HepG2 (cell line): ENCODE data around the gene BPI. TPM values are rescaled to one million over a fixed set of nuclear protein-coding genes. Genes with fewer than 3 reads are reported as not detected.

Experiments used
- ARNT ChIP-seq: fragments of 450-650 bp; IDR thresholded peaks from 2 replicates; pipeline ENCODE4 v1.6.1; 2017
- DR1 ChIP-seq: sonication (generic); formaldehyde crosslinking; IDR thresholded peaks from 2 replicates; pipeline ENCODE4 v1.8.0; 2021; ENCODE audit warnings: mild to moderate bottlenecking, missing genetic modification reagents, inconsistent platforms
- ESRRA ChIP-seq: sonication (generic); formaldehyde crosslinking; IDR thresholded peaks from 2 replicates; pipeline ENCODE4 v1.5.1; 2020; ENCODE audit warnings: mild to moderate bottlenecking, low read depth, missing genetic modification reagents
- FIP1L1 ChIP-seq: fragments of 200-400 bp; formaldehyde crosslinking; IDR thresholded peaks from 2 replicates; pipeline ENCODE4 v1.6.1; 2018; ENCODE audit warnings: low read depth, mild to moderate bottlenecking, low read length, moderate library complexity, borderline replicate concordance; ENCODE audit not compliant: insufficient read depth
- FOXK1 ChIP-seq: sonication (generic); formaldehyde crosslinking; IDR thresholded peaks from 2 replicates; pipeline ENCODE4 v1.4.0; 2020; ENCODE audit warnings: low read depth, missing genetic modification reagents, borderline replicate concordance
- HNRNPH1 ChIP-seq: fragments of 200-400 bp; formaldehyde crosslinking; optimal IDR thresholded peaks from 2 replicates; pipeline ENCODE3; 2017; ENCODE audit warnings: mild to moderate bottlenecking, low read depth, low read length
- JUND ChIP-seq: sonication (generic); formaldehyde crosslinking; IDR thresholded peaks from 2 replicates; pipeline ENCODE4 v1.8.0; 2022; ENCODE audit warnings: mild to moderate bottlenecking, missing genetic modification reagents
- MIXL1 ChIP-seq: IDR thresholded peaks from 2 replicates; pipeline ENCODE4 v1.6.1; 2016
- NRL ChIP-seq: sonication (generic); formaldehyde crosslinking; IDR thresholded peaks from 2 replicates; pipeline ENCODE4 v1.5.0; 2020; ENCODE audit warnings: missing genetic modification reagents, mild to moderate bottlenecking, moderate library complexity, borderline replicate concordance
- PHB2 ChIP-seq: fragments of 450-650 bp; IDR thresholded peaks from 2 replicates; pipeline ENCODE4 v1.6.1; 2018; ENCODE audit not compliant: partially characterized antibody
- PTBP1 ChIP-seq: fragments of 200-400 bp; formaldehyde crosslinking; IDR thresholded peaks from 2 replicates; pipeline ENCODE4 v1.6.1; 2018; ENCODE audit warnings: low read length, low read depth; ENCODE audit not compliant: poor library complexity, severe bottlenecking
- STAT5B ChIP-seq: sonication (generic); formaldehyde crosslinking; IDR thresholded peaks from 2 replicates; pipeline ENCODE4 v1.4.0; 2020; ENCODE audit warnings: missing genetic modification reagents
- TOPORS ChIP-seq: sonication (generic); formaldehyde crosslinking; IDR thresholded peaks from 2 replicates; pipeline ENCODE4 v1.8.0; 2023; ENCODE audit warnings: mild to moderate bottlenecking, missing genetic modification reagents
- ZC3H13 ChIP-seq: sonication (generic); formaldehyde crosslinking; IDR thresholded peaks from 2 replicates; pipeline ENCODE4 v1.8.1; 2023; ENCODE audit warnings: mild to moderate bottlenecking, missing genetic modification reagents, moderate library complexity
- ZFP37 ChIP-seq: sonication (generic); formaldehyde crosslinking; IDR thresholded peaks from 2 replicates; pipeline ENCODE4 v1.4.0; 2020; ENCODE audit warnings: missing genetic modification reagents, borderline replicate concordance
- ZKSCAN1 ChIP-seq: fragments of 150-350 bp; IDR thresholded peaks from 2 replicates; pipeline ENCODE4 v1.6.1; 2014; ENCODE audit warnings: low read length
- ZNF143 ChIP-seq: sonication (generic); formaldehyde crosslinking; IDR thresholded peaks from 2 replicates; pipeline ENCODE4 v1.4.0; 2020; ENCODE audit warnings: missing genetic modification reagents
- ZNF446 ChIP-seq: sonication (generic); formaldehyde crosslinking; IDR thresholded peaks from 2 replicates; pipeline ENCODE4 v1.5.0; 2020; ENCODE audit warnings: mild to moderate bottlenecking, missing genetic modification reagents
- ZNF550 ChIP-seq: sonication (generic); formaldehyde crosslinking; IDR thresholded peaks from 2 replicates; pipeline ENCODE4 v1.4.0; 2020; ENCODE audit warnings: mild to moderate bottlenecking, missing genetic modification reagents, borderline replicate concordance
- ZNF720 ChIP-seq: sonication (generic); formaldehyde crosslinking; IDR thresholded peaks from 2 replicates; pipeline ENCODE4 v1.4.0; 2020; ENCODE audit warnings: missing genetic modification reagents
- ZNF740 ChIP-seq: sonication (generic); formaldehyde crosslinking; IDR thresholded peaks from 2 replicates; pipeline ENCODE4 v1.4.0; 2020; ENCODE audit warnings: missing genetic modification reagents
- ZNF841 ChIP-seq: sonication (generic); formaldehyde crosslinking; IDR thresholded peaks from 2 replicates; pipeline ENCODE4 v1.8.1; 2023; ENCODE audit warnings: missing genetic modification reagents, borderline replicate concordance
- polyA plus RNA-seq, 8 experiments: library from polyadenylated mRNA; depleted of rRNA in 3 of 8; stranded (reverse) in 7 of 8; unstranded in 1 of 8; fragments of >200 nt; fragmentation: Illumina TruSeq in 4 of 8; extraction: Trizol in 4 of 8; gene quantifications; 2 replicates each; pipeline versions ENCODE4 v1.2.1 to v1.2.3, GENCODE V29; 2011 to 2016; ENCODE audit warnings: low read depth in 4 of 8, missing spikeins in 1 of 8, mixed read lengths in 1 of 8; ENCODE audit not compliant: insufficient read depth in 1 of 8
- total RNA-seq, 5 experiments: library from RNA; depleted of rRNA; stranded (reverse); fragments of >200 nt; fragmentation: Illumina TruSeq; extraction: Trizol; gene quantifications; 2 replicates each; pipeline ENCODE4 v1.2.3, GENCODE V29; 2016; ENCODE audit warnings: low read depth in 1 of 5
- TF ChIP-seq, protein P1 (sequence below): IDR thresholded peaks from 2 replicates; pipeline ENCODE4 v1.6.1; 2016; ENCODE audit warnings: missing compliant biosample characterization, missing genetic modification reagents, borderline replicate concordance
- TF ChIP-seq, protein P2 (sequence below): sonication (generic); formaldehyde crosslinking; IDR thresholded peaks from 2 replicates; pipeline ENCODE4 v1.8.0; 2022; ENCODE audit warnings: missing genetic modification reagents, mild to moderate bottlenecking, moderate library complexity, borderline replicate concordance
- TF ChIP-seq, protein P3 (sequence below): fragments of 450-650 bp; IDR thresholded peaks from 2 replicates; pipeline ENCODE4 v1.6.1; 2017; ENCODE audit warnings: mild to moderate bottlenecking

BPI gene
- total and polyA plus RNA-seq, 2 of the 13 experiments (the other 11 are each of a cell fraction or from before 2014, with no cell fraction given), result not detected

DNA sequence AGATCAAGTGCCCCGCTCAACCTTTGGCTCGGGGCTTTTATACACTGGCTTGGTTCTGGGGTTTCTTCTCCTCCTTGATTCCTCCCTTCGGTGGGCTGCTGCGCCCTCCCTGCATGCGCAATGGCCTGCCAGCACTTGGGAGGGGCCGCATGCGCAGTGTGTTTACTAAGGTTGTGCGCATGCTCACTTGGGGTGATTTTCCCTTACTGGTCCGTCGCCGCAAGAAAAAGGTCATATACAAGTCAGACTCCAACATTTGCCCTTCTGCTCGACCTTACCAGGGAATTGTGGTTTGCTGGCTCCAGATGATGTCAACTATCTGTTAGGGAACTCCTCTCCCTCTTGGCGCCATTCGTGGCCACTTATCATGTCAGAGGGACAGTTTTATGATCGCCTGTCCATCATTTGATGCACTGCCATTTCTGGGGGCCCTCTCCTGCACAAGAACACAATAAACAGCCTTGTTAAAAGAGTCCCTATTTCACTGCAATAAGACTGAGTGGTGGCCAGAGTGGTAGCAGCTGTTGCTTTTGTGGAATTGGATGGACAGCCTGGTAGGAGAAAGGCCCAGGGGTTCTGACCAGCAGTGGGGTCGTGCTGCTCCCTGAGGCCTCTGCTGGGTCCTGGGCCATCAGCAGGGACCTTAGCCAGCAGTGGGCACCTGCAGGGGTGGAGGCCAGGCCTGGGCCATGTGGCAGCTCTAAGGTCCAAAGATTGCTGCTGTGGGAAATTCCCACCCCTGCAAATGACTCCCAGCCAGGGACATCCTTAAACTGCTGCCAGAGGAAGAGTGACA, 39.6 kb downstream of the BPI start (continued):
- TF ChIP-seq ZKSCAN1, result no peak
- TF ChIP-seq JUND (CRISPR knock-in tag), result no peak
- peak; percentile 25; the same call in 1 of the 2 replicates for TF ChIP-seq DR1
- TF ChIP-seq ARNT, result no peak
- TF ChIP-seq NRL (CRISPR knock-in tag), result no peak
- TF ChIP-seq, protein P1, sequence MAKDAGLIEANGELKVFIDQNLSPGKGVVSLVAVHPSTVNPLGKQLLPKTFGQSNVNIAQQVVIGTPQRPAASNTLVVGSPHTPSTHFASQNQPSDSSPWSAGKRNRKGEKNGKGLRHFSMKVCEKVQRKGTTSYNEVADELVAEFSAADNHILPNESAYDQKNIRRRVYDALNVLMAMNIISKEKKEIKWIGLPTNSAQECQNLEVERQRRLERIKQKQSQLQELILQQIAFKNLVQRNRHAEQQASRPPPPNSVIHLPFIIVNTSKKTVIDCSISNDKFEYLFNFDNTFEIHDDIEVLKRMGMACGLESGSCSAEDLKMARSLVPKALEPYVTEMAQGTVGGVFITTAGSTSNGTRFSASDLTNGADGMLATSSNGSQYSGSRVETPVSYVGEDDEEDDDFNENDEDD (CRISPR knock-in tag), result peak; percentile 84; the same call in 1 of the 2 replicates
- TF ChIP-seq ZNF841, result no peak
- peak; percentile 78; the same call in 1 of the 2 replicates for TF ChIP-seq FOXK1 (CRISPR knock-in tag)
- TF ChIP-seq FIP1L1, result 0 out of 2 replicates have a peak, but pooled peaks have one; percentile 45
- TF ChIP-seq TOPORS (CRISPR knock-in tag), result no peak
- TF ChIP-seq HNRNPH1, result no peak
- TF ChIP-seq MIXL1 (CRISPR knock-in tag), result no peak
- TF ChIP-seq, protein P2, sequence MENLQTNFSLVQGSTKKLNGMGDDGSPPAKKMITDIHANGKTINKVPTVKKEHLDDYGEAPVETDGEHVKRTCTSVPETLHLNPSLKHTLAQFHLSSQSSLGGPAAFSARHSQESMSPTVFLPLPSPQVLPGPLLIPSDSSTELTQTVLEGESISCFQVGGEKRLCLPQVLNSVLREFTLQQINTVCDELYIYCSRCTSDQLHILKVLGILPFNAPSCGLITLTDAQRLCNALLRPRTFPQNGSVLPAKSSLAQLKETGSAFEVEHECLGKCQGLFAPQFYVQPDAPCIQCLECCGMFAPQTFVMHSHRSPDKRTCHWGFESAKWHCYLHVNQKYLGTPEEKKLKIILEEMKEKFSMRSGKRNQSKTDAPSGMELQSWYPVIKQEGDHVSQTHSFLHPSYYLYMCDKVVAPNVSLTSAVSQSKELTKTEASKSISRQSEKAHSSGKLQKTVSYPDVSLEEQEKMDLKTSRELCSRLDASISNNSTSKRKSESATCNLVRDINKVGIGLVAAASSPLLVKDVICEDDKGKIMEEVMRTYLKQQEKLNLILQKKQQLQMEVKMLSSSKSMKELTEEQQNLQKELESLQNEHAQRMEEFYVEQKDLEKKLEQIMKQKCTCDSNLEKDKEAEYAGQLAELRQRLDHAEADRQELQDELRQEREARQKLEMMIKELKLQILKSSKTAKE, result no peak
- TF ChIP-seq STAT5B (CRISPR knock-in tag), result no peak
- no peak; the same call in 1 of the 2 replicates for TF ChIP-seq ZFP37 (CRISPR knock-in tag)
- peak; percentile 85 for TF ChIP-seq ESRRA
- no peak for TF ChIP-seq PTBP1
- peak; percentile 98 for TF ChIP-seq ZNF550 (CRISPR knock-in tag)
- no peak for TF ChIP-seq ZNF740 (CRISPR knock-in tag)
- peak; percentile 97 for TF ChIP-seq ZNF446
- 0 out of 2 replicates have a peak, but pooled peaks have one; percentile 37 for TF ChIP-seq ZNF143 (CRISPR knock-in tag)
- TF ChIP-seq ZNF720 (CRISPR knock-in tag), result peak; percentile 93; the same call in 1 of the 2 replicates
- no peak for TF ChIP-seq PHB2
- TF ChIP-seq ZC3H13, result no peak
- TF ChIP-seq, protein P3, sequence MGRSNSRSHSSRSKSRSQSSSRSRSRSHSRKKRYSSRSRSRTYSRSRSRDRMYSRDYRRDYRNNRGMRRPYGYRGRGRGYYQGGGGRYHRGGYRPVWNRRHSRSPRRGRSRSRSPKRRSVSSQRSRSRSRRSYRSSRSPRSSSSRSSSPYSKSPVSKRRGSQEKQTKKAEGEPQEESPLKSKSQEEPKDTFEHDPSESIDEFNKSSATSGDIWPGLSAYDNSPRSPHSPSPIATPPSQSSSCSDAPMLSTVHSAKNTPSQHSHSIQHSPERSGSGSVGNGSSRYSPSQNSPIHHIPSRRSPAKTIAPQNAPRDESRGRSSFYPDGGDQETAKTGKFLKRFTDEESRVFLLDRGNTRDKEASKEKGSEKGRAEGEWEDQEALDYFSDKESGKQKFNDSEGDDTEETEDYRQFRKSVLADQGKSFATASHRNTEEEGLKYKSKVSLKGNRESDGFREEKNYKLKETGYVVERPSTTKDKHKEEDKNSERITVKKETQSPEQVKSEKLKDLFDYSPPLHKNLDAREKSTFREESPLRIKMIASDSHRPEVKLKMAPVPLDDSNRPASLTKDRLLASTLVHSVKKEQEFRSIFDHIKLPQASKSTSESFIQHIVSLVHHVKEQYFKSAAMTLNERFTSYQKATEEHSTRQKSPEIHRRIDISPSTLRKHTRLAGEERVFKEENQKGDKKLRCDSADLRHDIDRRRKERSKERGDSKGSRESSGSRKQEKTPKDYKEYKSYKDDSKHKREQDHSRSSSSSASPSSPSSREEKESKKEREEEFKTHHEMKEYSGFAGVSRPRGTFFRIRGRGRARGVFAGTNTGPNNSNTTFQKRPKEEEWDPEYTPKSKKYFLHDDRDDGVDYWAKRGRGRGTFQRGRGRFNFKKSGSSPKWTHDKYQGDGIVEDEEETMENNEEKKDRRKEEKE, result no peak
